Kasumi-1 (cell line): ENCODE data around the gene SLC28A3.
"Not testable (repeated sequence)": the region's sequence is repeated elsewhere in the genome, so short reads cannot be mapped to it uniquely, and the experiment has no call there.

Experiments used
- DNase-seq, 2 experiments: peaks; one replicate each; lab custom pipeline; 2025; lab: John Stamatoyannopoulos, UW

SLC28A3 gene

GRCh38 chr9:84340535-84340934 is at the start of gene SLC28A3:
Gene SLC28A3 (minus strand): TSS chr9:84340758. CDS start chr9:84340633, 125 bp downstream.
- no peak for DNase-seq

DNA sequence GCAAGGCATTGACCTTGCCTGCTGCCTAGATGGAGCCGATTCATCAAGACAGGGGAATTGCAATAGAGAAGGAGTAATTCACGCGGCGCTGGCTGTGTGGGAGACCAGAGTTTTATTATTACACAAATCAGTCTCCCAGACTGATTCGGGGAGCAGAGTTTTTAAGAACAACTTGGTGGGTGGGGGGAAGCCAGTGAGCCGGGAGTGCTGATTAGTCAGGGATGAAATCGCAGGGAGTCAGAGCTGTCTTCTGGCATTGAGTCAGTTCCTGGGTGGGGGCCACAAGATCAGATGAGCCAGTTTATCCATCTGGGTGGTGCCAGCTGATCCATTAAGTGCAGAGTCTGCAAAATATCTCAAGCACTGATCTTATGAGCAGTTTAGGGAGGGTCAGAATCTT is 49.7 kb upstream of the SLC28A3 start:
- not testable (repeated sequence) for DNase-seq

DNA sequence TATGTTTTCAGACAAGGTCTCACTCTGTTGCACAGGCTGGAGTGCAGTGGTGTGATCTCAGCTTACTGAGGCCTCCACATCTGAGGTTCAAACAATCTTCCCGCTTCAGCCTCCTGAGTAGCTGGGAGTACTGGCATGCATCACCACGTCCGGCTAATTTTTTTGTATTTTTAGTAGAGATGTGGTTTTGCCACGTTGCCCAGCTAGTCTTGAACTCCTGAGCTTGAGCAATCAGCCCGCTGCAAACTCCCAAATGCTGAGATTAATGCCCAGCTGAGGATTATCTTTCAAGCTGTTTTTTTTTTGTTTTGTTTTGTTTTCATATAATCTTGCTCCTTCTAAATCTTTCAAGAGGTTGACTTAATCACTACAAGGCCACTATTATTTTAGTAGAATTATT is 47.3 kb upstream of the SLC28A3 start:
- DNase-seq: no peak

DNA sequence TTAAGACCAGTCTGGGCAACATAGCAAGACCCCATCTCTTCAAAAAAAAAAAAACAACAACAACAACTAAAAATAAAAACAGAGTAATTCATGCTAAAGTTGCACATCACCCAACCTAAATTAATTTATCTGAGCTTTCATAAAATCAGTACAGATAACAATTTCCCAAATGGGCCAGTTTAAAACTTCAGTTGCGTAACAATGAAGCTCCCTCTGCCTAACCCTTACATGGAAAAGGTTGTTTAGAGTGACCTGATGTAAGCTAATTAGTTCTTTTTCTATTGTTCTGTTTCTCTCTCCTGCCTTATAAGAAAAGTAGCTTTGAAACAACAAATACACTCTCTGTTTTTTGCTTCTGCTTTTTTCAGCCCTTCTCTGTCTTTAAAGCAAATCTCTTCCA is 46.2 kb upstream of the SLC28A3 start:
- no peak for DNase-seq

DNA sequence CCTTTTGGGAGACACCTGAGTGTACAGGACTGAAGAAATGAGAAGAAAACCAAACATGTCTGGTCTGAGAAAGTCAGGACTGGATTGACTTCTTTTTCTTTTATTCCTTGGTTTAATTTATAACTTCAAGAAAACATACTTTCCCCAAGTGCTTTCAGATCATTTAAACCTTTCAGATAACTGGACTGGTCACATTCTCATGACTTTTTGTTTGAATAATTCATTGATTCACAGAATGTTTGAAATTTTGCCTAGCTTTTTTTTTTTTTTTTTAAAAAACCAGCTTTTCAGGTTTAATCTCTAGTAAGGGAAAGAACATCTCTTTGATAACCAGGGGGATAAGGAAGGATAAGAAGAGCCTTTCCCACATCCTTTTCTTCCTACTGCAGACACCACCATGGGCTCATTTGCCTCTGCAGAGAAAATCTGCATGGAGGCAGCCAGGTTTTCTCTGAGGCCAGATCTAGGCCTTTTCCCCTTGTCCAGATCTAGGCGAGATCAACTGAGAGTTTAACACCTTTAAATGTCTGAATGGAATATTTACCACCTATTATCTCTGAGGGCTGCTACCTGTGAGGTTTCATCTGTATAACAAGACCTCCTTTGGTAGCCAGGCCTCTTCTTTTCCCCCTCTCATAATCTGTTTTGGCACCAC is 45.0 kb upstream of the SLC28A3 start:
- DNase-seq: no peak

DNA sequence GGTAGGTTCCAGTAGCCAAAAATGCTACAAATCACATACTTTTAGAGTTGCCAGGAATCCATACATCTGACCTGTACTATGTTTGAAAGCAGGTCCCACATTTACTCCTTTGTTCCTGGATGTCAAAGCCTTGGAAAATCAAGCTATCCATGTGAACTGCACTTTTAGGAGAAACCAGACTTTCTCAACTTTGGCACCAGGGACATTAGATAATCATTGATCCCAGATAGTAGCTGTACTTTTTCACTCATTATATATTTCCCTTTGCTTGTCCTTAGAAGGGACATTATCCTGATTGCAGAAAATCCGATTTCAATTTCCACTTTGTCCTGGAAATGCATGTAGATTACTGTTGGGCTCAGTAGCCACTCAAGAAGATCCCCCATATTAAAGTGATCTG is 44.1 kb upstream of the SLC28A3 start:
- no peak for DNase-seq

- no peak for DNase-seq
Observed at GRCh38 chr9:84383178-84383577, 42.6 kb upstream of the SLC28A3 start.

DNA sequence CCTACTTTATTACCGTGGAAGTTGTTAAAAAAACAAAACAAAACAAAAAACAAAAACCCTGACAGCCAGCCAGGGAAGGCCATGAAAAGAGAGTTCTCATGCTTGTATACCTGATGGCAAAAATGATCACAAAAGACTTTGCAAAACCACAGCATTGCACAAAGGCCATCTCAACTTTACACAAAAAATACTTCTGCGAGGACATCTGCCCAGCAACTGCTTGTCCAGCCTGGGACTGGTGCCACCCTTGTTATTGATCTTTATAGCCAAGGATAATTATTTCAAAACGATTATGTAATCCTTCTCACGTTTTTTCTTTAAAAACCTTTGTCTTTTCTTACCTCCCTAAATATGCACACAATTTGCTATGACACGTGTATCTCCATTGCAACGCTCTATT is 42.2 kb upstream of the SLC28A3 start:
- DNase-seq: no peak

DNA sequence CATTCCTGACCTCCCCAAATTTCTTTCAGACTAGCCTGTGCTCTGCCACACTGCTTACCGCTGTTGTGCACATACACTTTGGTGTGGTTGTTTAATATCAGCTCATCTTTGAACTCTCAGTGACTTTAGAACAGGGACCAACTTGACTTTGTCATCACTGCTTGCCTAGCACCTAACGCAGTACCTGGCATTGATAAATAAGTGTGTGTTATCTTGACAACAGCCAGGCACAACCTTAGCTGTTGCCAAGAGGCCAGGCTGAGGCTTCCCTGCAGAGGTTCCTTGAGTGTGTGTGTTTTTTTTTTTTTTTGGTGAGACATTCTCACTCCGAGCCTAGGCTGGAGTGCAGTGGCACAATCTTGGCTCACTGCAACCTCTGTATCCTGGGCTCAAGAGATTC is 41.0 kb upstream of the SLC28A3 start:
- no peak for DNase-seq

DNA sequence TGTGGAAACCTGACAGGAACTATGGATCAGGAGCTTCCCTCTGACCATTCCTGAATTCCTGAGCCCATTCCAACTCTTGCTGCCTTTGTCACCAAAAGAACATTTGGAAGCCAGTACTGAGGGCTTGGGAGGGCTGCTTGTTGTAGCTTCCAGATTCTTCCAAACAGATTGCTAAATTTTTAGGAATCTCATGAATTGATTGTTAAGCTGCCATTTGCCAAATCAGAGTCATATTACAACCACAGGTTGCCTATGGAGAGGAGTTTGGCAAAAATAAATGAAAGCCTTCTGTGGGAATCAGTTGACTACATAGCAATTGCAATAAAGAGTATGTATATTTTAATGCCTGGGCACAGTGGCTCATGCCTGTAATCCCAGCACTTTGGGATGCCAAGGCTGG is 39.2 kb upstream of the SLC28A3 start:
- DNase-seq: no peak

GRCh38 chr9:84375954-84376353 is 35.4 kb upstream of the SLC28A3 start:
- DNase-seq: no peak

GRCh38 chr9:84374516-84374915 is 34.0 kb upstream of the SLC28A3 start:
- DNase-seq: no peak

GRCh38 chr9:84374013-84374412 is 33.5 kb upstream of the SLC28A3 start:
- no peak for DNase-seq

- DNase-seq: peak; percentile 93 to 95
Observed at GRCh38 chr9:84371737-84372136, 31.2 kb upstream of the SLC28A3 start.

GRCh38 chr9:84368601-84369000 is 28.0 kb upstream of the SLC28A3 start:
- peak; percentile 55 to 66 for DNase-seq

- DNase-seq: peak; percentile 17 to 29
Observed at GRCh38 chr9:84367726-84368125, 27.2 kb upstream of the SLC28A3 start.

- no peak for DNase-seq
Observed at GRCh38 chr9:84366683-84367082, 26.1 kb upstream of the SLC28A3 start.

DNA sequence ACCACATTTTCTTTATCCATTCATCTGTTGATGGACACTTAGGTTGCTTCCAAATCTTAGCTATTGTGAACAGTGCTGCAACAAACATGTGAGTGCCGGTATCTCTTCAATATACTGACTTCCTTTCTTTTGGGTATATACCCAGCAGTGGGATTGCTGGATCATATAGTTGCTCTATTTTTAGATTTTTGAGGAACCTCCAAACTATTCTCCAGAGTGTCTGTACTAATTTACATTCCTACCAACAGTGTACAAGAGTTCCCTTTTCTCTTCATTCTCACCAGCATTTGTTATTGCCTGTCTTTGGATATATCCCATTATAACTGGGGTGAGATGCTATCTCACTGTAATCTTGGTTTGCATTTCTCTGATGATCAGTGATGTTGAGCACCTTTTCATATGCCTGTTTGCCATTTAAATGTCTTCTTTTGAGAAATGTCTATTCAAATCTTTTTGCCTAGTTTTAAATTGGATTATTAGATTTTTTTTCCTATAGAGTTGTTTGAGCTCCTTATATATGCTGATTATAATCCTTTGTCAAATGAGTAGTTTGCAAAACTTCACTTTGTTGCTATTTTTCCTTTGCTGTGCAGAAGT is 24.4 kb upstream of the SLC28A3 start:
- DNase-seq: peak; percentile 23 to 41

- DNase-seq: no peak
Observed at GRCh38 chr9:84361645-84362044, 21.1 kb upstream of the SLC28A3 start.

DNA sequence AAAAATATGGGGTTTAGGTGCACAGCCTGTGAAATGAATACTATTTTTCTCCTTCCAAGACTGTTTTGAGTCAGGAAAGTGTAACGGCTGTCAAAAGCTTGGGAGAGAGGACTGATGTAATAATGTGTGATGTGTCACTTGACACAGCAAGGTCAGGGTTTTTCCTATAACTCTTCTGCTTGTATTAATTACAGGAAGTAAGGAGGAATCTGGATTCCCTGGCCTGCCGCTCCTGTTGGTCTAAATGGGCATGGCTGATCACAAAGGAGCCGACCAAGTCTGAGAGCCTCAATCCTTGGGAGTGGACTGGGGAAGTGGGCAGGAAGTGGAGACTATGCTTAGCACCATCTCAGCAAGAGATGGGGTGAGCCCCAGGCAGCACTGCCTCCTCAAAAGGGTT is 16.7 kb upstream of the SLC28A3 start:
- DNase-seq: no peak

- DNase-seq: no peak
Observed at GRCh38 chr9:84354035-84354434, 13.5 kb upstream of the SLC28A3 start.

DNA sequence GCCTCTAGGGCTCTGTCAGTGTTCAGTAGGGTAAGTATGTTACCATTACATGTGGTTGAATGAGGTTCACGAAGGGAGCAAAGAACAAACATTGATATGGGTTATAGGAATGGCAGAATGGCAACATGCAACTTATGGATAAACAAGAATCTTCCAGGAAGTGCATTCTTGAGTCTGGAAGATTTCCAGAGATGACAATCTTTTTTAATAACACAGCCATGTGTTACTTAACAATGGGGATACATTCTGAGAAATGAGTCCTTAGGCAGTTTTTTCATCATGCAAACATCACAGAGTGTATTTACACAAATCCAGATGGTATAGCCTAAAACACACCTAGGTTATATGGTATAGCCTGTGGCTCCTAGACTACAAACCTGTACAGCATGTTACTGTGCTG is 9.1 kb upstream of the SLC28A3 start:
- no peak for DNase-seq

DNA sequence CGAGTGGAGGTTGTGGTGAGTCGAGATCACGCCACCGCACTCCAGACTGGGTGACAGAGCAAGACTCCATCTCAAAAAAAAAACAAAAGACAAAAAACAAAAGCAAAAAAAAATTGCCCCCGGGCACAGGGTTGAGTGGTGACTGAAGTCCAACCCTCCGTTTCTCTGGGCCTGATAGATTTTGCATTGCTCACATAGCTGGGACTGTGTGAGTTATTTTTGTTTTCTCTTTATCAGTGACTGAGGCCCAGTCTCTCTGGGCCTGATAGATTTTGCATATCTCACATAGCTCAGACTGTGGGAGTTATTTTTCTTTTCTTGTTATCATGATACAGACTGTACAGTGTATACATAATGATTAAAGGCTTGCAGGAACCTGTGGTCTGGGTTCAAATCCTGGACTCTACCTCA is 2.6 kb upstream of the SLC28A3 start:
- no peak for DNase-seq

GRCh38 chr9:84339962-84340361 is 596 bp downstream of the SLC28A3 start:
- no peak for DNase-seq
